H9 (cell line): ENCODE data around the gene UMOD. TPM values are rescaled to one million over a fixed set of nuclear protein-coding genes. Genes with fewer than 3 reads are reported as not detected.

Experiments
- DNase-seq: peaks from one replicate; pipeline ENCODE4 v3.0.0-alpha.2; 2017
- H2AFZ ChIP-seq: one replicate; pipeline ENCODE4 v1.6.1; 2013; ENCODE audit warnings: mild to moderate bottlenecking, low read length, control low read depth, moderate library complexity
- H2AK5ac ChIP-seq: 2 replicates; pipeline ENCODE4 v1.6.1; 2013; ENCODE audit warnings: low read length, control low read depth, mixed read lengths; ENCODE audit not compliant: insufficient read length
- H2BK120ac ChIP-seq: one replicate; pipeline ENCODE4 v1.6.1; 2013; ENCODE audit warnings: low read depth, mild to moderate bottlenecking, low read length, control low read depth, inconsistent platforms; ENCODE audit not compliant: poor library complexity, severe bottlenecking
- H2BK12ac ChIP-seq: 2 replicates; pipeline ENCODE4 v1.6.1; 2013; ENCODE audit warnings: low read length, control low read depth, mixed read lengths, low read depth; ENCODE audit not compliant: insufficient read length
- H2BK15ac ChIP-seq: 2 replicates; pipeline ENCODE4 v1.6.1; 2013; ENCODE audit warnings: low read depth, low read length, control low read depth
- H2BK20ac ChIP-seq: one replicate; pipeline ENCODE4 v1.6.1; 2013; ENCODE audit warnings: low read depth, mild to moderate bottlenecking, low read length, control low read depth, inconsistent platforms; ENCODE audit not compliant: poor library complexity, severe bottlenecking
- H2BK5ac ChIP-seq: 2 replicates; pipeline ENCODE4 v1.6.1; 2013; ENCODE audit warnings: low read length, control low read depth, mixed read lengths; ENCODE audit not compliant: insufficient read length
- H3K14ac ChIP-seq: 2 replicates; pipeline ENCODE4 v1.6.1; 2013; ENCODE audit warnings: low read length, control low read depth; ENCODE audit not compliant: insufficient read depth
- H3K18ac ChIP-seq: 2 replicates; pipeline ENCODE4 v1.6.1; 2013; ENCODE audit warnings: low read depth, mild to moderate bottlenecking, mixed read lengths, low read length, control low read depth; ENCODE audit not compliant: insufficient read length
- H3K23ac ChIP-seq: 2 replicates; pipeline ENCODE4 v1.6.1; 2013; ENCODE audit warnings: low read length, control low read depth, mixed read lengths, low read depth; ENCODE audit not compliant: insufficient read length
- H3K23me2 ChIP-seq: 2 replicates; pipeline ENCODE4 v1.6.1; 2013; ENCODE audit warnings: low read depth, mild to moderate bottlenecking, mixed read lengths, low read length, control low read depth; ENCODE audit not compliant: insufficient read length, poor library complexity, severe bottlenecking
- H3K27ac ChIP-seq: 2 replicates; pipeline ENCODE4 v1.5.1; 2013; ENCODE audit warnings: low read length, control low read depth, mixed read lengths, low read depth; ENCODE audit not compliant: insufficient read length
- H3K27me3 ChIP-seq: 2 replicates; pipeline ENCODE4 v1.6.1; 2013; ENCODE audit warnings: low read length, control low read depth, inconsistent platforms; ENCODE audit not compliant: insufficient read depth
- H3K4ac ChIP-seq: 2 replicates; pipeline ENCODE4 v1.6.1; 2013; ENCODE audit warnings: low read depth, mild to moderate bottlenecking, control low read depth, inconsistent platforms, low read length, moderate library complexity
- H3K4me1 ChIP-seq: 2 replicates; pipeline ENCODE4 v1.6.1; 2013; ENCODE audit warnings: low read length, control low read depth, inconsistent platforms; ENCODE audit not compliant: insufficient read depth
- H3K4me2 ChIP-seq: 2 replicates; pipeline ENCODE4 v1.6.1; 2013; ENCODE audit warnings: low read length, control low read depth, mixed read lengths; ENCODE audit not compliant: insufficient read length, insufficient read depth
- H3K56ac ChIP-seq: 2 replicates; pipeline ENCODE4 v1.6.1; 2013; ENCODE audit warnings: low read depth, mild to moderate bottlenecking, mixed read lengths, low read length, control low read depth; ENCODE audit not compliant: insufficient read length
- H3K79me1 ChIP-seq: 2 replicates; pipeline ENCODE4 v1.6.1; 2013; ENCODE audit warnings: low read depth, mild to moderate bottlenecking, moderate library complexity, low read length, control low read depth, inconsistent platforms; ENCODE audit not compliant: insufficient read depth, poor library complexity, severe bottlenecking
- H3K79me2 ChIP-seq: 2 replicates; pipeline ENCODE4 v1.6.1; 2013; ENCODE audit warnings: low read length, control low read depth, inconsistent platforms; ENCODE audit not compliant: insufficient read depth
- H3K9ac ChIP-seq: 2 replicates; pipeline ENCODE4 v1.6.1; 2013; ENCODE audit warnings: low read length, control low read depth, mixed read lengths; ENCODE audit not compliant: insufficient read length; ENCODE audit errors: extremely low read depth
- H3K9me3 ChIP-seq: one replicate; pipeline ENCODE4 v1.6.1; 2013; ENCODE audit warnings: low read depth, low read length, inconsistent platforms; ENCODE audit not compliant: control insufficient read depth
- H3T11ph ChIP-seq: one replicate; pipeline ENCODE4 v1.6.1; 2013; ENCODE audit warnings: mild to moderate bottlenecking, low read length, control low read depth, inconsistent platforms
- H4K20me1 ChIP-seq: one replicate; pipeline ENCODE4 v1.6.1; 2013; ENCODE audit not compliant: control insufficient read depth, insufficient read length, insufficient read depth
- H4K5ac ChIP-seq: 2 replicates; pipeline ENCODE4 v1.6.1; 2013; ENCODE audit warnings: low read depth, mild to moderate bottlenecking, mixed read lengths, low read length, control low read depth; ENCODE audit not compliant: insufficient read length
- H4K8ac ChIP-seq: replicated peaks from 2 replicates; pipeline ENCODE4 v1.6.1; 2013; ENCODE audit warnings: low read length, control low read depth, mixed read lengths, low read depth; ENCODE audit not compliant: insufficient read length
- H4K91ac ChIP-seq: 2 replicates; pipeline ENCODE4 v1.6.1; 2013; ENCODE audit warnings: low read depth, mild to moderate bottlenecking, moderate library complexity, mixed read lengths, low read length, control low read depth; ENCODE audit not compliant: insufficient read length
- H3K27ac Mint-ChIP-seq, 3 experiments: 2 replicates in 2 of 3; 3 replicates in 1 of 3; pipeline ENCODE4 v1.8.0; 2020 to 2021; ENCODE audit warnings: mixed read lengths in 3 of 3, mild to moderate bottlenecking in 1 of 3, moderate library complexity in 1 of 3
- H3K27me3 Mint-ChIP-seq: 2 replicates; pipeline ENCODE4 v1.8.0; 2021; ENCODE audit warnings: low read depth, mild to moderate bottlenecking, moderate library complexity, mixed read lengths
- H3K36me3 Mint-ChIP-seq, 3 experiments: 2 replicates in 2 of 3; 3 replicates in 1 of 3; pipeline ENCODE4 v1.8.0; 2020 to 2021; ENCODE audit warnings: low read depth in 3 of 3, mixed read lengths in 3 of 3; ENCODE audit not compliant: insufficient read depth in 1 of 3
- H3K4me1 Mint-ChIP-seq, 2 experiments: 2 replicates each; pipeline ENCODE4 v1.8.0; 2020; ENCODE audit warnings: mixed read lengths in 2 of 2
- H3K4me3 Mint-ChIP-seq, 2 experiments: 2 replicates in 1 of 2; 3 replicates in 1 of 2; pipeline ENCODE4 v1.8.0; 2020 to 2021; ENCODE audit warnings: mild to moderate bottlenecking in 2 of 2, mixed read lengths in 2 of 2, moderate library complexity in 1 of 2
- H3K9me3 Mint-ChIP-seq, 2 experiments: 2 replicates in 1 of 2; 3 replicates in 1 of 2; pipeline ENCODE4 v1.8.0; 2020; ENCODE audit warnings: mild to moderate bottlenecking in 2 of 2, mixed read lengths in 2 of 2, moderate library complexity in 1 of 2
- WGBS: extraction: QIAGEN DNeasy Blood & Tissue Kit; methylation state at CpG from one replicate; pipeline ENCODE4 v1.1.7; 2013; ENCODE audit warnings: missing lambda C conversion rate, low lambda C conversion rate, mixed read lengths; ENCODE audit not compliant: insufficient read length; ENCODE audit errors: extremely low coverage; 5-methylcytosine and 5-hydroxymethylcytosine counted together
- total RNA-seq: library from RNA; stranded (reverse); gene quantifications from 2 replicates; pipeline ENCODE4 v1.2.1, GENCODE V29; 2021
- TF ChIP-seq, protein P1 (sequence below): fragments of 200-600 bp; sonication (generic); conservative IDR thresholded peaks from 3 replicates; pipeline ENCODE4 v1.8.0; 2021; ENCODE audit warnings: antibody characterized with exemption, mild to moderate bottlenecking

Gene UMOD
- total RNA-seq, 1 experiment from 2014 or later, result not detected

DNA sequence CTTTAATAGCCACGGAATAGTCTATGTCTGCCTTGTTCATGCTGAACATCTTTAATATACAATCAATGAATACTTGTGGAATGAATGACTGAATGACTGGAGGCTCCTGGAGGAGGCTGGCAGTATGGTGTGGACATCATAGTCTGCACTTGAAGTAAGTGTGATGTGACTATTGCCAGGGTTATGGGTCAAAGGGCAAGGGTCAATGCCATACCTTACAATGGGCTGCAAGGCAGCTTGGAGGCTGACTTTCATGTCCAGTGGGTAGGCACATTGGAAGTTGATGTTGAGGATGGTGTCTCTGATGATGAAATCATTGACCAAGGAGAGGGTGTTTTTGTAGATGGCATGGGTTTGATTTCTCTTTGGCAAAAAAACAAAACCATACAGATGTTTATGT lies 33.1 kb downstream of the UMOD start:
- Mint-ChIP-seq H3K4me3 (no peak overlapping the region), H3K27me3 (peaks cover 17% of the 10 kb centered on the region), H3K27ac (no peak overlapping the region), H3K9me3 (no peaks in the 10 kb centered on the region; a peak in 1 of 5 replicates), H3K4me1 (peaks cover 11 to 12% of the 10 kb centered on the region in 2 experiments; a peak in 3 of 4 replicates), H3K36me3 (no peaks in the 10 kb centered on the region)
- no CpG with 5 or more reads among the region's 1 CpG for WGBS
- no peaks in the 10 kb centered on the region for H3K79me2 ChIP-seq
- H4K5ac ChIP-seq, result no peak overlapping the region
- no peak for DNase-seq
- H3K23ac ChIP-seq, result no peak overlapping the region
- H2AK5ac ChIP-seq, result no peak overlapping the region
- no peak overlapping the region for H2BK20ac ChIP-seq
- H3K27ac ChIP-seq, result no peak overlapping the region
- no peak overlapping the region for H3K56ac ChIP-seq
- no peak overlapping the region for H2AFZ ChIP-seq
- no peak overlapping the region for H3T11ph ChIP-seq
- no peak overlapping the region for H2BK5ac ChIP-seq
- H3K18ac ChIP-seq, result no peak overlapping the region
- no peaks in the 10 kb centered on the region for H3K9me3 ChIP-seq
- TF ChIP-seq, protein P1, sequence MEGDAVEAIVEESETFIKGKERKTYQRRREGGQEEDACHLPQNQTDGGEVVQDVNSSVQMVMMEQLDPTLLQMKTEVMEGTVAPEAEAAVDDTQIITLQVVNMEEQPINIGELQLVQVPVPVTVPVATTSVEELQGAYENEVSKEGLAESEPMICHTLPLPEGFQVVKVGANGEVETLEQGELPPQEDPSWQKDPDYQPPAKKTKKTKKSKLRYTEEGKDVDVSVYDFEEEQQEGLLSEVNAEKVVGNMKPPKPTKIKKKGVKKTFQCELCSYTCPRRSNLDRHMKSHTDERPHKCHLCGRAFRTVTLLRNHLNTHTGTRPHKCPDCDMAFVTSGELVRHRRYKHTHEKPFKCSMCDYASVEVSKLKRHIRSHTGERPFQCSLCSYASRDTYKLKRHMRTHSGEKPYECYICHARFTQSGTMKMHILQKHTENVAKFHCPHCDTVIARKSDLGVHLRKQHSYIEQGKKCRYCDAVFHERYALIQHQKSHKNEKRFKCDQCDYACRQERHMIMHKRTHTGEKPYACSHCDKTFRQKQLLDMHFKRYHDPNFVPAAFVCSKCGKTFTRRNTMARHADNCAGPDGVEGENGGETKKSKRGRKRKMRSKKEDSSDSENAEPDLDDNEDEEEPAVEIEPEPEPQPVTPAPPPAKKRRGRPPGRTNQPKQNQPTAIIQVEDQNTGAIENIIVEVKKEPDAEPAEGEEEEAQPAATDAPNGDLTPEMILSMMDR, result no peak
- H2BK12ac ChIP-seq, result no peak overlapping the region
- no peak overlapping the region for H3K14ac ChIP-seq
- H3K27me3 ChIP-seq, result no peaks in the 10 kb centered on the region
- H3K4ac ChIP-seq, result no peak overlapping the region
- H2BK120ac ChIP-seq, result no peak overlapping the region
- H4K20me1 ChIP-seq, result peaks cover 3% of the 10 kb centered on the region
- H3K23me2 ChIP-seq, result no peaks in the 10 kb centered on the region
- H4K91ac ChIP-seq, result no peak overlapping the region
- no peak overlapping the region for H4K8ac ChIP-seq
- H3K79me1 ChIP-seq, result no peaks in the 10 kb centered on the region
- peaks cover 6% of the 10 kb centered on the region for H3K4me1 ChIP-seq
- no peak overlapping the region for H2BK15ac ChIP-seq
- H3K9ac ChIP-seq, result no peak overlapping the region
- H3K4me2 ChIP-seq, result no peak overlapping the region
